Measurements from ENCODE around the gene PCSK6.

Gene PCSK6

DNA sequence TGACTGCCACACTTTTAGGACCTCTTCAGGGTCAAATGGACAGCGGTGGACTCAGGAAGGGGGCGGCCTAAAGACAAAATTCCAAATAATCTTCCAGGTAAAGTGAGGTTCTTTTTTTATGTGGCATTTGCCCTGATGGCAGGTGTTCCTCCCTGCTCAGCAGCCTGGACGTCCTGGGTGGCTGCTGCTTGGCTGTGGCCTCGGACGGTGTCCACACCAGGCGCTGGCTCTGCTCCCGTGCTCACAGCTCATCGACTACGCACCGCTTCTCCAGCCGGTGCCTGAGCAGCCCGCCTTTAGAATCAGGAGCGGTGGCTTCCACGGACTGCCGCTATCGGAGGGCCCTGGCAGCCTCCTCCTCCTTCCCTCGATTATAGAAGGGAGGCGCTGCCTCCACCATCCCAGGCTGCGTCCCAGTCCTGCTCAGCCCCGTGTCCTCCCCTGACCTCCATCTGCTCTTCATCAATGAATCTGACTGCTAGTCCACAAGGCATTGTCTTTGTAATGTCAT is 41.9 kb downstream of the PCSK6 start:
- Histone ChIP-seq H3K4me1 (ENCODE audit: control insufficient read depth, low read length) (no peaks in the 10 kb centered on the region), H4K20me1 (ENCODE audit: control insufficient read depth, insufficient read depth, low read depth, low read length) (no peaks in the 10 kb centered on the region), H3K4me3 (ENCODE audit: low read length) (no peak overlapping the region), H3F3A (ENCODE audit: control insufficient read depth, insufficient read depth) (no peaks in the 10 kb centered on the region), H3K4me2 (ENCODE audit: low read length) (no peak overlapping the region), H3K9me3 (ENCODE audit: control insufficient read depth, insufficient read depth, low read length) (no peaks in the 10 kb centered on the region), H3K27me3 (ENCODE audit: control insufficient read depth, low read length) (no peaks in the 10 kb centered on the region), H3K27ac (ENCODE audit: low read depth, low read length) (no peak overlapping the region), H3K9me2 (replicated peaks; ENCODE audit: control insufficient read depth, low read length) (no peaks in the 10 kb centered on the region), H3K36me3 (ENCODE audit: control insufficient read depth, low read length) (no peaks in the 10 kb centered on the region), H3K79me2 (ENCODE audit: control insufficient read depth, low read length) (no peaks in the 10 kb centered on the region)
- TF ChIP-seq EZH2phosphoT487 (IDR thresholded peaks at IDR 0.05; ENCODE audit: borderline replicate concordance, low read length): no peak
- TF ChIP-seq, protein P1, sequence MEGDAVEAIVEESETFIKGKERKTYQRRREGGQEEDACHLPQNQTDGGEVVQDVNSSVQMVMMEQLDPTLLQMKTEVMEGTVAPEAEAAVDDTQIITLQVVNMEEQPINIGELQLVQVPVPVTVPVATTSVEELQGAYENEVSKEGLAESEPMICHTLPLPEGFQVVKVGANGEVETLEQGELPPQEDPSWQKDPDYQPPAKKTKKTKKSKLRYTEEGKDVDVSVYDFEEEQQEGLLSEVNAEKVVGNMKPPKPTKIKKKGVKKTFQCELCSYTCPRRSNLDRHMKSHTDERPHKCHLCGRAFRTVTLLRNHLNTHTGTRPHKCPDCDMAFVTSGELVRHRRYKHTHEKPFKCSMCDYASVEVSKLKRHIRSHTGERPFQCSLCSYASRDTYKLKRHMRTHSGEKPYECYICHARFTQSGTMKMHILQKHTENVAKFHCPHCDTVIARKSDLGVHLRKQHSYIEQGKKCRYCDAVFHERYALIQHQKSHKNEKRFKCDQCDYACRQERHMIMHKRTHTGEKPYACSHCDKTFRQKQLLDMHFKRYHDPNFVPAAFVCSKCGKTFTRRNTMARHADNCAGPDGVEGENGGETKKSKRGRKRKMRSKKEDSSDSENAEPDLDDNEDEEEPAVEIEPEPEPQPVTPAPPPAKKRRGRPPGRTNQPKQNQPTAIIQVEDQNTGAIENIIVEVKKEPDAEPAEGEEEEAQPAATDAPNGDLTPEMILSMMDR (IDR thresholded peaks at IDR 0.05; ENCODE audit: low read depth, low read length, poor library complexity, severe bottlenecking): no peak

DNA sequence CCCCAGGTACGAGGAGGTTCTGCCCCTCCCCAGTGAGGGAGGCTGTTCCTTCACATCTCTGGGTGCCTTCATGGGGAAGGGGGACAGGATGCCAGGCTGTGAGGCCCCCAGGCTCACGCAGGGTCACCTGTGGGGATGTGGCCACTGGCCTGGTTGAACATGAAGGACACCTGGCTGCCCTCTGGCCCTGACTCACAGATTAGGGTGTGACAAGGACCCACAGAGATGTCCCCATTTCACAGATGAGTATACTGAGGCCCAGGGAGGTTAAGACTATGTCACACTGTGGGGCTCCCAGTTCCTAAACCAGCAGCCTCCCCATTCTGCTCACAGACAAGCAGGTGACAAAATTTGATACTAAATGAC is 42.4 kb downstream of the PCSK6 start:
- Histone ChIP-seq H3F3A (ENCODE audit: control insufficient read depth, insufficient read depth) (no peaks in the 10 kb centered on the region), H3K36me3 (ENCODE audit: control insufficient read depth, low read length) (no peaks in the 10 kb centered on the region), H3K4me3 (ENCODE audit: low read length) (no peak overlapping the region), H3K9me3 (ENCODE audit: control insufficient read depth, insufficient read depth, low read length) (no peaks in the 10 kb centered on the region), H3K4me2 (ENCODE audit: low read length) (no peak overlapping the region), H3K27ac (ENCODE audit: low read depth, low read length) (no peak overlapping the region), H3K4me1 (ENCODE audit: control insufficient read depth, low read length) (no peaks in the 10 kb centered on the region), H4K20me1 (ENCODE audit: control insufficient read depth, insufficient read depth, low read depth, low read length) (no peaks in the 10 kb centered on the region), H3K9me2 (replicated peaks; ENCODE audit: control insufficient read depth, low read length) (no peaks in the 10 kb centered on the region), H3K27me3 (ENCODE audit: control insufficient read depth, low read length) (no peaks in the 10 kb centered on the region), H3K79me2 (ENCODE audit: control insufficient read depth, low read length) (no peaks in the 10 kb centered on the region)
- TF ChIP-seq, protein P1 (IDR thresholded peaks at IDR 0.05; ENCODE audit: low read depth, low read length, poor library complexity, severe bottlenecking): no peak
- TF ChIP-seq EZH2phosphoT487 (IDR thresholded peaks at IDR 0.05; ENCODE audit: borderline replicate concordance, low read length): no peak

DNA sequence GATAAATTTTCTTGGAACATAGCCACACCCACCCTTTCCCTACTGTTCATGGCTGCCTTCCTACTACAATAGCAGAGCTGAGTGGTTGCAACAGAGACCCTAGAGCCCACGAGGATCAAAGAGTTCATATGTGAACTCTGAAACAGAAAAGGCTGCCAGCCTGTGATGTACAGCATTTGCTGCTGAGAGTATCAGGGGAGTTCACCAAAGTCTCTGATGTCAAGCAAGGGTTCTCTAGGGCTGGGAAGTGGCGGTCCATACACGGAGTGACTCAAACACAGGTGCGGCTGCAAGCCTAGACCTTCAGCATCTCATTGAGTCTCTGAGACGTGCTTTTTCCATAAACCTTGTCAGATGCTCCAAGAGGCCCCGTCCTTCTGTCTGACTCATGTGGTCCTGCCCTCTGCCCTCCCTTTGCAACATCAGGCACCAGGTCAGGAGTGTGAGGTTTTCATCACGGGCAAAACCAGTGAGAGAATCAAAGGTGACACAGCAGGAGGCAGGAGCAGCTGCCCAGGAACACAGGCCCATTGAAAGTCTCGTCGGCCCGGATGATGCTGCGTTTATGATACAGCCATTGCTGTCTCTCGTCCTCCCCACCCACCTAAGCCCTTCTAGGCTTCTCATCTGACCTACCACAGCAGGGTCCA is 42.9 kb downstream of the PCSK6 start:
- no peaks in the 10 kb centered on the region for H3K9me3 ChIP-seq (ENCODE audit: control insufficient read depth, insufficient read depth, low read length)
- H3K4me1 ChIP-seq (ENCODE audit: control insufficient read depth, low read length): no peaks in the 10 kb centered on the region
- H3K27me3 ChIP-seq (ENCODE audit: control insufficient read depth, low read length): peaks cover 2% of the 10 kb centered on the region
- H3K9me2 ChIP-seq (replicated peaks; ENCODE audit: control insufficient read depth, low read length): no peaks in the 10 kb centered on the region
- H3K4me3 ChIP-seq (ENCODE audit: low read length): no peak overlapping the region
- H3K4me2 ChIP-seq (ENCODE audit: low read length): no peak overlapping the region
- no peaks in the 10 kb centered on the region for H3F3A ChIP-seq (ENCODE audit: control insufficient read depth, insufficient read depth)
- no peak overlapping the region for H3K27ac ChIP-seq (ENCODE audit: low read depth, low read length)
- H3K79me2 ChIP-seq (ENCODE audit: control insufficient read depth, low read length): no peaks in the 10 kb centered on the region
- TF ChIP-seq, protein P1 (IDR thresholded peaks at IDR 0.05; ENCODE audit: low read depth, low read length, poor library complexity, severe bottlenecking): no peak
- TF ChIP-seq EZH2phosphoT487 (IDR thresholded peaks at IDR 0.05; ENCODE audit: borderline replicate concordance, low read length): no peak
- no peaks in the 10 kb centered on the region for H4K20me1 ChIP-seq (ENCODE audit: control insufficient read depth, insufficient read depth, low read depth, low read length)
- H3K36me3 ChIP-seq (ENCODE audit: control insufficient read depth, low read length): no peaks in the 10 kb centered on the region
